ENCODE measurements around the gene TMEM179B. TPM values are rescaled to one million over a fixed set of nuclear protein-coding genes. Genes with fewer than 3 reads are reported as not detected.

The TMEM179B gene
- total and polyA plus RNA-seq, 2 of the 13 experiments (the other 11 are each of a cell fraction or from before 2014, with no cell fraction given) = 24.8 to 25.7 TPM

GRCh38 chr11:62839050-62839945, 52.1 kb downstream of the TMEM179B start, which contains the start of gene WDR74 (continued):
- peak; percentile 97 for TF ChIP-seq ZHX2 (IDR thresholded peaks at IDR 0.05; ENCODE audit: low read depth)
- TF ChIP-seq ZHX2 (CRISPR knock-in tag; IDR thresholded peaks at IDR 0.05; ENCODE audit: borderline replicate concordance) = no peak
- TF ChIP-seq ZNF18 (CRISPR knock-in tag; IDR thresholded peaks at IDR 0.05; ENCODE audit: insufficient replicate concordance) = peak; percentile 92
- TF ChIP-seq PAWR (CRISPR knock-in tag; IDR thresholded peaks at IDR 0.05; ENCODE audit: borderline replicate concordance) = no peak
- peak; percentile 63; the same call in 1 of the 2 replicates for TF ChIP-seq ZNF724P (CRISPR knock-in tag; IDR thresholded peaks at IDR 0.05; ENCODE audit: borderline replicate concordance)
- TF ChIP-seq HOXA3 (CRISPR knock-in tag; IDR thresholded peaks at IDR 0.05) = peak; percentile 99
- peak; percentile 30; the same call in 1 of the 2 replicates for TF ChIP-seq ZMAT3 (CRISPR knock-in tag; conservative IDR thresholded peaks at IDR 0.05)
- TF ChIP-seq MEIS2 (CRISPR knock-in tag; IDR thresholded peaks at IDR 0.05) = peak; percentile 65; the same call in 1 of the 2 replicates
- peak; percentile 56; the same call in 1 of the 2 replicates for TF ChIP-seq RXRA (CRISPR knock-in tag; IDR thresholded peaks at IDR 0.05)
- peak; percentile 92; the same call in 1 of the 2 replicates for TF ChIP-seq SNAPC4 (CRISPR knock-in tag; IDR thresholded peaks at IDR 0.05)
- peak; percentile 85; the same call in 1 of the 2 replicates for TF ChIP-seq SRY (CRISPR knock-in tag; IDR thresholded peaks at IDR 0.05)
- no peak for TF ChIP-seq CENPX (CRISPR knock-in tag; IDR thresholded peaks at IDR 0.05)
- TF ChIP-seq ZNF138 (CRISPR knock-in tag; IDR thresholded peaks at IDR 0.05; ENCODE audit: low read depth) = peak; percentile 88; the same call in 1 of the 2 replicates
- TF ChIP-seq ZNF232 (CRISPR knock-in tag; IDR thresholded peaks at IDR 0.05; ENCODE audit: borderline replicate concordance) = no peak
- TF ChIP-seq ARHGAP35 (CRISPR knock-in tag; IDR thresholded peaks at IDR 0.05; ENCODE audit: borderline replicate concordance) = peak; percentile 82
